K562 (cell line): ENCODE results near the gene FOXO3B.
"Not testable (repeated sequence)": the region's sequence is repeated elsewhere in the genome, so short reads cannot be mapped to it uniquely, and the experiment has no call there.

Source experiments
- ATF3 ChIP-seq, 2 experiments: fragments of 450-650 bp in 1 of 2; sonication (generic) in 1 of 2; formaldehyde crosslinking in 1 of 2; IDR thresholded peaks in 1 of 2; conservative IDR thresholded peaks in 1 of 2; 2 replicates each; pipeline versions ENCODE4 v1.6.1 to v1.8.1; 2016 to 2023; ENCODE audit warnings: mild to moderate bottlenecking in 2 of 2, moderate library complexity in 2 of 2, inconsistent platforms in 1 of 2, missing genetic modification reagents in 1 of 2
- ELF1 ChIP-seq: fragments of 200-800 bp; sonication (Bioruptor generic); IDR thresholded peaks from 2 replicates; pipeline ENCODE4 v1.6.1; 2016; ENCODE audit warnings: missing genetic modification characterization, missing compliant biosample characterization
- FOXJ3 ChIP-seq: sonication (generic); formaldehyde crosslinking; IDR thresholded peaks from 2 replicates; pipeline ENCODE4 v1.4.0; 2020; ENCODE audit warnings: mild to moderate bottlenecking, missing genetic modification reagents
- PRPF4 ChIP-seq: fragments of 200-400 bp; formaldehyde crosslinking; IDR thresholded peaks from one replicate; pipeline ENCODE4 v1.6.1; 2017; ENCODE audit warnings: low read length, low read depth, mild to moderate bottlenecking; ENCODE audit not compliant: insufficient read depth, poor library complexity, severe bottlenecking
- SIN3A ChIP-seq, 2 experiments: fragments of 150-350 bp in 1 of 2; IDR thresholded peaks; 2 replicates each; pipeline ENCODE4 v1.6.1; 2011 to 2016; ENCODE audit warnings: borderline replicate concordance in 2 of 2, low read depth in 2 of 2, low read length in 2 of 2, mild to moderate bottlenecking in 2 of 2, moderate library complexity in 2 of 2; ENCODE audit not compliant: control insufficient read depth in 1 of 2
- SMARCB1 ChIP-seq: IDR thresholded peaks from 2 replicates; pipeline ENCODE4 v1.6.1; 2011; ENCODE audit warnings: improper control_type of control experiment, low read depth; ENCODE audit not compliant: insufficient read length
- ZBTB7A ChIP-seq: IDR thresholded peaks from 2 replicates; pipeline ENCODE4 v1.6.1; 2011; ENCODE audit warnings: low read depth, mild to moderate bottlenecking, low read length, moderate library complexity, borderline replicate concordance; ENCODE audit not compliant: control insufficient read depth
- ZNF76 ChIP-seq: fragments of 250-450 bp; sonication (Bioruptor Pico); IDR thresholded peaks from 2 replicates; pipeline ENCODE4 v1.4.0; 2020; ENCODE audit warnings: mild to moderate bottlenecking, moderate library complexity, borderline replicate concordance
- TF ChIP-seq, protein P1 (sequence below), 3 experiments: IDR thresholded peaks in 2 of 3; conservative IDR thresholded peaks in 1 of 3; 2 replicates each; pipeline ENCODE4 v1.5.1; 2011 to 2012; ENCODE audit warnings: low read length in 3 of 3, mild to moderate bottlenecking in 3 of 3, control low read depth in 2 of 3, improper control_type of control experiment in 1 of 3, inconsistent platforms in 1 of 3, low read depth in 1 of 3, mixed read lengths in 1 of 3, moderate library complexity in 1 of 3; ENCODE audit not compliant: insufficient read depth in 2 of 3
- TF ChIP-seq, protein P2 (sequence below): fragments of 250-450 bp; sonication (Bioruptor Pico); IDR thresholded peaks from 2 replicates; pipeline ENCODE4 v1.8.0; 2021; ENCODE audit warnings: mild to moderate bottlenecking, moderate library complexity
- TF ChIP-seq, protein P3 (sequence below): fragments of 150-350 bp; IDR thresholded peaks from 2 replicates; pipeline ENCODE4 v1.6.1; 2014; ENCODE audit warnings: low read depth, mild to moderate bottlenecking, low read length, borderline replicate concordance

- TF ChIP-seq SIN3A (IDR thresholded peaks at IDR 0.05; ENCODE audit: borderline replicate concordance in 2 of 2, control insufficient read depth in 1 of 2, low read depth in 2 of 2, low read length in 2 of 2); PRPF4; ATF3 (IDR thresholded peaks at IDR 0.05); ATF3 (CRISPR knock-in tag; conservative IDR thresholded peaks at IDR 0.05); SMARCB1; FOXJ3 (CRISPR knock-in tag); ZNF76; ELF1 (tag); ZBTB7A: not testable (repeated sequence)
- TF ChIP-seq, protein P1, sequence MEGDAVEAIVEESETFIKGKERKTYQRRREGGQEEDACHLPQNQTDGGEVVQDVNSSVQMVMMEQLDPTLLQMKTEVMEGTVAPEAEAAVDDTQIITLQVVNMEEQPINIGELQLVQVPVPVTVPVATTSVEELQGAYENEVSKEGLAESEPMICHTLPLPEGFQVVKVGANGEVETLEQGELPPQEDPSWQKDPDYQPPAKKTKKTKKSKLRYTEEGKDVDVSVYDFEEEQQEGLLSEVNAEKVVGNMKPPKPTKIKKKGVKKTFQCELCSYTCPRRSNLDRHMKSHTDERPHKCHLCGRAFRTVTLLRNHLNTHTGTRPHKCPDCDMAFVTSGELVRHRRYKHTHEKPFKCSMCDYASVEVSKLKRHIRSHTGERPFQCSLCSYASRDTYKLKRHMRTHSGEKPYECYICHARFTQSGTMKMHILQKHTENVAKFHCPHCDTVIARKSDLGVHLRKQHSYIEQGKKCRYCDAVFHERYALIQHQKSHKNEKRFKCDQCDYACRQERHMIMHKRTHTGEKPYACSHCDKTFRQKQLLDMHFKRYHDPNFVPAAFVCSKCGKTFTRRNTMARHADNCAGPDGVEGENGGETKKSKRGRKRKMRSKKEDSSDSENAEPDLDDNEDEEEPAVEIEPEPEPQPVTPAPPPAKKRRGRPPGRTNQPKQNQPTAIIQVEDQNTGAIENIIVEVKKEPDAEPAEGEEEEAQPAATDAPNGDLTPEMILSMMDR (IDR thresholded peaks at IDR 0.05 in 2 of 3, conservative IDR thresholded peaks at IDR 0.05 in 1 of 3; ENCODE audit: insufficient read depth in 2 of 3, low read depth in 1 of 3, low read length in 3 of 3), result not testable (repeated sequence)
- TF ChIP-seq, protein P2, sequence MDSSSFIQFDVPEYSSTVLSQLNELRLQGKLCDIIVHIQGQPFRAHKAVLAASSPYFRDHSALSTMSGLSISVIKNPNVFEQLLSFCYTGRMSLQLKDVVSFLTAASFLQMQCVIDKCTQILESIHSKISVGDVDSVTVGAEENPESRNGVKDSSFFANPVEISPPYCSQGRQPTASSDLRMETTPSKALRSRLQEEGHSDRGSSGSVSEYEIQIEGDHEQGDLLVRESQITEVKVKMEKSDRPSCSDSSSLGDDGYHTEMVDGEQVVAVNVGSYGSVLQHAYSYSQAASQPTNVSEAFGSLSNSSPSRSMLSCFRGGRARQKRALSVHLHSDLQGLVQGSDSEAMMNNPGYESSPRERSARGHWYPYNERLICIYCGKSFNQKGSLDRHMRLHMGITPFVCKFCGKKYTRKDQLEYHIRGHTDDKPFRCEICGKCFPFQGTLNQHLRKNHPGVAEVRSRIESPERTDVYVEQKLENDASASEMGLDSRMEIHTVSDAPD (CRISPR knock-in tag), result not testable (repeated sequence)
- TF ChIP-seq, protein P3, sequence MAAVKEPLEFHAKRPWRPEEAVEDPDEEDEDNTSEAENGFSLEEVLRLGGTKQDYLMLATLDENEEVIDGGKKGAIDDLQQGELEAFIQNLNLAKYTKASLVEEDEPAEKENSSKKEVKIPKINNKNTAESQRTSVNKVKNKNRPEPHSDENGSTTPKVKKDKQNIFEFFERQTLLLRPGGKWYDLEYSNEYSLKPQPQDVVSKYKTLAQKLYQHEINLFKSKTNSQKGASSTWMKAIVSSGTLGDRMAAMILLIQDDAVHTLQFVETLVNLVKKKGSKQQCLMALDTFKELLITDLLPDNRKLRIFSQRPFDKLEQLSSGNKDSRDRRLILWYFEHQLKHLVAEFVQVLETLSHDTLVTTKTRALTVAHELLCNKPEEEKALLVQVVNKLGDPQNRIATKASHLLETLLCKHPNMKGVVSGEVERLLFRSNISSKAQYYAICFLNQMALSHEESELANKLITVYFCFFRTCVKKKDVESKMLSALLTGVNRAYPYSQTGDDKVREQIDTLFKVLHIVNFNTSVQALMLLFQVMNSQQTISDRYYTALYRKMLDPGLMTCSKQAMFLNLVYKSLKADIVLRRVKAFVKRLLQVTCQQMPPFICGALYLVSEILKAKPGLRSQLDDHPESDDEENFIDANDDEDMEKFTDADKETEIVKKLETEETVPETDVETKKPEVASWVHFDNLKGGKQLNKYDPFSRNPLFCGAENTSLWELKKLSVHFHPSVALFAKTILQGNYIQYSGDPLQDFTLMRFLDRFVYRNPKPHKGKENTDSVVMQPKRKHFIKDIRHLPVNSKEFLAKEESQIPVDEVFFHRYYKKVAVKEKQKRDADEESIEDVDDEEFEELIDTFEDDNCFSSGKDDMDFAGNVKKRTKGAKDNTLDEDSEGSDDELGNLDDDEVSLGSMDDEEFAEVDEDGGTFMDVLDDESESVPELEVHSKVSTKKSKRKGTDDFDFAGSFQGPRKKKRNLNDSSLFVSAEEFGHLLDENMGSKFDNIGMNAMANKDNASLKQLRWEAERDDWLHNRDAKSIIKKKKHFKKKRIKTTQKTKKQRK, result not testable (repeated sequence)
These were observed 37.8 kb downstream of the FOXO3B start, which contains the start of gene TBC1D28 for GRCh38 chr17:18644291-18644690.
